Measurements from ENCODE around the gene CDK5RAP2.
"Not testable (repeated sequence)": the region's sequence is repeated elsewhere in the genome, so short reads cannot be mapped to it uniquely, and the experiment has no call there.

CDK5RAP2 gene

GRCh38 chr9:120482424-120483186 is 97.4 kb downstream of the CDK5RAP2 start:
- no peak for DNase-seq
- in situ Hi-C loops (cut with MboI; ENCODE audit: low pct_unique_long_range_greater_than_20kb, low sequenced_read_pairs) = no loop called here

- no peak for DNase-seq
- in situ Hi-C loops (cut with MboI; ENCODE audit: low pct_unique_long_range_greater_than_20kb, low sequenced_read_pairs) = no loop called here
Observed at GRCh38 chr9:120481846-120482245, 98.1 kb downstream of the CDK5RAP2 start.

- in situ Hi-C loops (cut with MboI; ENCODE audit: low pct_unique_long_range_greater_than_20kb, low sequenced_read_pairs) = no loop called here
Observed at GRCh38 chr9:120481248-120481647, 98.7 kb downstream of the CDK5RAP2 start.

GRCh38 chr9:120480707-120481106 is 99.3 kb downstream of the CDK5RAP2 start:
- DNase-seq = no peak
- in situ Hi-C loops (cut with MboI; ENCODE audit: low pct_unique_long_range_greater_than_20kb, low sequenced_read_pairs) = no loop called here

More at GRCh38 chr9:120481248-120481647, 98.7 kb downstream of the CDK5RAP2 start:
- no peak for DNase-seq

- peak; percentile 55 for DNase-seq
- in situ Hi-C loops (cut with MboI; ENCODE audit: low pct_unique_long_range_greater_than_20kb, low sequenced_read_pairs) = no loop called here
Observed at GRCh38 chr9:120478208-120478607, 101.8 kb downstream of the CDK5RAP2 start.

GRCh38 chr9:120477534-120478001 is 102.4 kb downstream of the CDK5RAP2 start:
- in situ Hi-C loops (cut with MboI; ENCODE audit: low pct_unique_long_range_greater_than_20kb, low sequenced_read_pairs) = no loop called here

GRCh38 chr9:120475341-120475740 is 104.6 kb downstream of the CDK5RAP2 start:
- in situ Hi-C loops (cut with MboI; ENCODE audit: low pct_unique_long_range_greater_than_20kb, low sequenced_read_pairs) = no loop called here

More at GRCh38 chr9:120477534-120478001, 102.4 kb downstream of the CDK5RAP2 start:
- peak; percentile 59 for DNase-seq

GRCh38 chr9:120474591-120475243 is 105.2 kb downstream of the CDK5RAP2 start:
- peak; percentile 45 for DNase-seq
- in situ Hi-C loops (cut with MboI; ENCODE audit: low pct_unique_long_range_greater_than_20kb, low sequenced_read_pairs) = no loop called here

More at GRCh38 chr9:120475341-120475740, 104.6 kb downstream of the CDK5RAP2 start:
- no peak for DNase-seq

GRCh38 chr9:120473608-120474007 is 106.4 kb downstream of the CDK5RAP2 start:
- DNase-seq = no peak
- in situ Hi-C loops (cut with MboI; ENCODE audit: low pct_unique_long_range_greater_than_20kb, low sequenced_read_pairs) = no loop called here

- DNase-seq = no peak
- in situ Hi-C loops (cut with MboI; ENCODE audit: low pct_unique_long_range_greater_than_20kb, low sequenced_read_pairs) = no loop called here
Observed at GRCh38 chr9:120465685-120466407, 114.1 kb downstream of the CDK5RAP2 start.

GRCh38 chr9:120464887-120465421 is 115.0 kb downstream of the CDK5RAP2 start:
- in situ Hi-C loops (cut with MboI; ENCODE audit: low pct_unique_long_range_greater_than_20kb, low sequenced_read_pairs) = no loop called here
- no peak for DNase-seq

GRCh38 chr9:120464176-120464886 is 115.6 kb downstream of the CDK5RAP2 start:
- no peak for DNase-seq
- in situ Hi-C loops (cut with MboI; ENCODE audit: low pct_unique_long_range_greater_than_20kb, low sequenced_read_pairs) = no loop called here

GRCh38 chr9:120463765-120464164 is 116.2 kb downstream of the CDK5RAP2 start:
- in situ Hi-C loops (cut with MboI; ENCODE audit: low pct_unique_long_range_greater_than_20kb, low sequenced_read_pairs) = no loop called here
- DNase-seq = no peak

- DNase-seq; in situ Hi-C loops (cut with MboI; ENCODE audit: low pct_unique_long_range_greater_than_20kb, low sequenced_read_pairs): not testable (repeated sequence)
Observed at GRCh38 chr9:120461677-120462076, 118.3 kb downstream of the CDK5RAP2 start.

- in situ Hi-C loops (cut with MboI; ENCODE audit: low pct_unique_long_range_greater_than_20kb, low sequenced_read_pairs) = no loop called here
- DNase-seq = no peak
Observed at GRCh38 chr9:120456218-120456617, 123.7 kb downstream of the CDK5RAP2 start.

GRCh38 chr9:120454467-120454866 is 125.5 kb downstream of the CDK5RAP2 start:
- in situ Hi-C loops (cut with MboI; ENCODE audit: low pct_unique_long_range_greater_than_20kb, low sequenced_read_pairs) = no loop called here
- DNase-seq = no peak

GRCh38 chr9:120453792-120454191 is 126.2 kb downstream of the CDK5RAP2 start:
- in situ Hi-C loops (cut with MboI; ENCODE audit: low pct_unique_long_range_greater_than_20kb, low sequenced_read_pairs) = no loop called here
- no peak for DNase-seq

GRCh38 chr9:120452631-120453030 is 127.3 kb downstream of the CDK5RAP2 start:
- in situ Hi-C loops (cut with MboI; ENCODE audit: low pct_unique_long_range_greater_than_20kb, low sequenced_read_pairs) = no loop called here
- no peak for DNase-seq

GRCh38 chr9:120450916-120451315 is 129.1 kb downstream of the CDK5RAP2 start:
- DNase-seq = no peak
- in situ Hi-C loops (cut with MboI; ENCODE audit: low pct_unique_long_range_greater_than_20kb, low sequenced_read_pairs) = no loop called here

All from KBM-7 (cell line).